NCI-H1105 (cell line): ENCODE measurements around the gene CATSPERZ.
A peak's percentile ranks its signal among the peaks of the same experiment; 100 is the strongest.
"Not testable (repeated sequence)": the region's sequence is repeated elsewhere in the genome, so short reads cannot be mapped to it uniquely, and the experiment has no call there.

Experiments used
- DNase-seq: peaks from one replicate; lab custom pipeline; 2025; lab: John Stamatoyannopoulos, UW

Gene CATSPERZ

GRCh38 chr11:64321026-64321425 is 20.9 kb downstream of the CATSPERZ start:
- DNase-seq, result no peak

GRCh38 chr11:64321533-64321932 is 21.4 kb downstream of the CATSPERZ start:
- DNase-seq, result no peak

GRCh38 chr11:64322925-64323260 is 22.7 kb downstream of the CATSPERZ start:
- no peak for DNase-seq

GRCh38 chr11:64323373-64323772 is 23.2 kb downstream of the CATSPERZ start:
- no peak for DNase-seq

GRCh38 chr11:64323984-64324383 is 23.8 kb downstream of the CATSPERZ start:
- not testable (repeated sequence) for DNase-seq

GRCh38 chr11:64324692-64325469 is 24.7 kb downstream of the CATSPERZ start:
- DNase-seq, result no peak

- DNase-seq, result no peak
Observed at GRCh38 chr11:64327375-64327774, 27.2 kb downstream of the CATSPERZ start.

GRCh38 chr11:64327993-64328392 is 27.8 kb downstream of the CATSPERZ start:
- no peak for DNase-seq

- DNase-seq, result no peak
Observed at GRCh38 chr11:64330888-64331287, 30.7 kb downstream of the CATSPERZ start.

GRCh38 chr11:64331569-64332371 is 31.6 kb downstream of the CATSPERZ start:
- DNase-seq, result no peak

- DNase-seq, result no peak
Observed at GRCh38 chr11:64333556-64333955, 33.4 kb downstream of the CATSPERZ start.

- peak; percentile 33 for DNase-seq
Observed at GRCh38 chr11:64334764-64335735, 34.9 kb downstream of the CATSPERZ start.

- DNase-seq, result no peak
Observed at GRCh38 chr11:64337538-64338249, 37.5 kb downstream of the CATSPERZ start.

GRCh38 chr11:64338716-64339115 is 38.6 kb downstream of the CATSPERZ start:
- no peak for DNase-seq

- DNase-seq, result no peak
Observed at GRCh38 chr11:64339286-64339685, 39.1 kb downstream of the CATSPERZ start.

GRCh38 chr11:64339754-64340408 is 39.7 kb downstream of the CATSPERZ start, which contains the start of gene CCDC88B:
Gene CCDC88B (plus strand): TSS chr11:64340204. CDS start chr11:64340267, 63 bp downstream.
- DNase-seq, result no peak

GRCh38 chr11:64340671-64341335 is 40.6 kb downstream of the CATSPERZ start:
- no peak for DNase-seq

GRCh38 chr11:64341429-64341828 is 41.3 kb downstream of the CATSPERZ start:
- DNase-seq, result no peak

- DNase-seq, result peak; percentile 44
Observed at GRCh38 chr11:64341851-64342791, 42.0 kb downstream of the CATSPERZ start.
